ENCODE results near the gene LMX1A. TPM values are rescaled to one million over a fixed set of nuclear protein-coding genes. Genes with fewer than 3 reads are reported as not detected.

Gene LMX1A
- polyA plus RNA-seq, 1 donor (not counting 4 experiments of a cell fraction or from before 2014, with no cell fraction given): not detected

DNA sequence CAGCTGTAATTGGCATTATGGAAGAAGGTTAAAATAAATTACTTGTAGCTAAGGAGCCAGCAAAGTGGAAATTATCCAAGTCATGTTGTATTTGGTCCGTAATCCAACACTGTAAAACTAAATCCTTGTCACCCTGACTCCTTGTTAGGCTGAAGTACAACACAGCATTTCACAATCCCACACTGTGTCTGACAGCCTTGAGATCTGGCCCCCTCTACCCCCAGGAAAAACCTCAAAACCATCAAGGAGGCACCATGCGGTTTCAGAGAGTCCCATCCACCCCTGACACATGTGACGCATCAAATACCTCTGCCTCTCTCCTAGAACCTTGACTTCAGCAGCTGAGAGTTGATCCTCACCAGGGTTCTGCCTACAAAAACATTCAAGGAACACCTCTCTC is 41.0 kb downstream of the LMX1A start:
- dilution Hi-C loops (cut with MboI; ENCODE audit: extremely low pct_ligation_motif_present, low sequenced_read_pairs): no loop called here

DNA sequence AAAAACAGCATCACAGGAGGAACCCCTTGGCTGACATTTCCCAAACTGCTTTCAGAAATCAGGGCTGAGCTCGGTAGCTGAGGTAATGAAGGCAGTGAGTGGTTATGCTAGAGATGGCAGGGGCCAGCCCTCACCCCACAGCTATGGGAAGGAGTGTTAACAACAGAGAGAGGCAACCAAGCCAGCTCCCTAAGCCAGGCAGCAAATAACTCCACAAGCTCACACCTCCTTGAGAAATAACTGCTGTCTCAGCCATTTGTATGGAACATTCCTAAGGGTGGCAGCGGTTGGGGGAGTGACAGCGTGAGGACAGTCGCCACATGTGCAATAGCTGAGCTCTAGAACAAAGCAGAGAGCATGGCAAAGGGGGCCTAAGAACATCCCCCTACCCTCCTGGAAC is 42.6 kb downstream of the LMX1A start:
- H3K9me3 ChIP-seq (ENCODE audit: control insufficient read depth, low read depth, low read length): no peaks in the 10 kb centered on the region
- no peak overlapping the region for H3K4me3 ChIP-seq (ENCODE audit: control insufficient read depth in 2 of 3, extremely low read depth in 1 of 3, insufficient read depth in 2 of 3, low read depth in 1 of 3, low read length in 3 of 3)
- no peak for DNase-seq (ENCODE audit: low read depth, low spot score)
- H3K4me1 ChIP-seq (ENCODE audit: control insufficient read depth, extremely low read depth, insufficient read depth, low read length): no peaks in the 10 kb centered on the region
- no peak overlapping the region for H3K27ac ChIP-seq (ENCODE audit: control insufficient read depth, insufficient read depth, low read length)
- no peak overlapping the region for H2AFZ ChIP-seq (ENCODE audit: control insufficient read depth, low read length)
- H3K9me1 ChIP-seq (ENCODE audit: control insufficient read depth, extremely low read depth, insufficient read depth, low read length): no peaks in the 10 kb centered on the region
- no peaks in the 10 kb centered on the region for H3K36me3 ChIP-seq (ENCODE audit: control insufficient read depth in 2 of 2, extremely low read depth in 1 of 2, insufficient read depth in 2 of 2, low read length in 2 of 2)
- no peaks in the 10 kb centered on the region for H3K79me2 ChIP-seq (ENCODE audit: control insufficient read depth, insufficient read depth, low read length)
- peaks cover 29% of the 10 kb centered on the region for H3K27me3 ChIP-seq (ENCODE audit: control insufficient read depth, extremely low read depth, insufficient read depth, low read length)
- FAIRE-seq: no peak
- H3K4me2 ChIP-seq (ENCODE audit: control insufficient read depth, extremely low read depth, insufficient read depth, low read depth, low read length): no peak overlapping the region
- no peaks in the 10 kb centered on the region for H4K20me1 ChIP-seq (ENCODE audit: control insufficient read depth, extremely low read depth, insufficient read depth, low read length)
- TF ChIP-seq, protein P1, sequence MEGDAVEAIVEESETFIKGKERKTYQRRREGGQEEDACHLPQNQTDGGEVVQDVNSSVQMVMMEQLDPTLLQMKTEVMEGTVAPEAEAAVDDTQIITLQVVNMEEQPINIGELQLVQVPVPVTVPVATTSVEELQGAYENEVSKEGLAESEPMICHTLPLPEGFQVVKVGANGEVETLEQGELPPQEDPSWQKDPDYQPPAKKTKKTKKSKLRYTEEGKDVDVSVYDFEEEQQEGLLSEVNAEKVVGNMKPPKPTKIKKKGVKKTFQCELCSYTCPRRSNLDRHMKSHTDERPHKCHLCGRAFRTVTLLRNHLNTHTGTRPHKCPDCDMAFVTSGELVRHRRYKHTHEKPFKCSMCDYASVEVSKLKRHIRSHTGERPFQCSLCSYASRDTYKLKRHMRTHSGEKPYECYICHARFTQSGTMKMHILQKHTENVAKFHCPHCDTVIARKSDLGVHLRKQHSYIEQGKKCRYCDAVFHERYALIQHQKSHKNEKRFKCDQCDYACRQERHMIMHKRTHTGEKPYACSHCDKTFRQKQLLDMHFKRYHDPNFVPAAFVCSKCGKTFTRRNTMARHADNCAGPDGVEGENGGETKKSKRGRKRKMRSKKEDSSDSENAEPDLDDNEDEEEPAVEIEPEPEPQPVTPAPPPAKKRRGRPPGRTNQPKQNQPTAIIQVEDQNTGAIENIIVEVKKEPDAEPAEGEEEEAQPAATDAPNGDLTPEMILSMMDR (optimal IDR thresholded peaks at IDR 0.05 in 1 of 3, IDR thresholded peaks at IDR 0.05 in 1 of 3, conservative IDR thresholded peaks at IDR 0.05 in 1 of 3; ENCODE audit: extremely low read depth in 1 of 3, insufficient read depth in 2 of 3, low read length in 3 of 3): no peak
- no peak for TF ChIP-seq EZH2 (IDR thresholded peaks at IDR 0.05; ENCODE audit: low read length)
- dilution Hi-C loops (cut with MboI; ENCODE audit: extremely low pct_ligation_motif_present, low sequenced_read_pairs): no loop called here
- H3K9ac ChIP-seq (ENCODE audit: control insufficient read depth, extremely low read depth, insufficient read depth, low read length): no peak overlapping the region

More for the DNA sequence above, 41.0 kb downstream of the LMX1A start:
- Histone ChIP-seq H3K4me1 (ENCODE audit: control insufficient read depth, extremely low read depth, insufficient read depth, low read length) (no peaks in the 10 kb centered on the region), H3K36me3 (ENCODE audit: control insufficient read depth in 2 of 2, extremely low read depth in 1 of 2, insufficient read depth in 2 of 2, low read length in 2 of 2) (no peaks in the 10 kb centered on the region), H3K27ac (ENCODE audit: control insufficient read depth, insufficient read depth, low read length) (no peak overlapping the region), H3K4me3 (ENCODE audit: control insufficient read depth in 2 of 3, extremely low read depth in 1 of 3, insufficient read depth in 2 of 3, low read depth in 1 of 3, low read length in 3 of 3) (no peak overlapping the region), H3K9me3 (ENCODE audit: control insufficient read depth, low read depth, low read length) (no peaks in the 10 kb centered on the region), H4K20me1 (ENCODE audit: control insufficient read depth, extremely low read depth, insufficient read depth, low read length) (no peaks in the 10 kb centered on the region), H3K9me1 (ENCODE audit: control insufficient read depth, extremely low read depth, insufficient read depth, low read length) (no peaks in the 10 kb centered on the region), H3K4me2 (ENCODE audit: control insufficient read depth, extremely low read depth, insufficient read depth, low read depth, low read length) (no peak overlapping the region), H2AFZ (ENCODE audit: control insufficient read depth, low read length) (no peak overlapping the region), H3K27me3 (ENCODE audit: control insufficient read depth, extremely low read depth, insufficient read depth, low read length) (peaks cover 33% of the 10 kb centered on the region), H3K9ac (ENCODE audit: control insufficient read depth, extremely low read depth, insufficient read depth, low read length) (no peak overlapping the region), H3K79me2 (ENCODE audit: control insufficient read depth, insufficient read depth, low read length) (no peaks in the 10 kb centered on the region)
- no peak for FAIRE-seq
- TF ChIP-seq, protein P1 (optimal IDR thresholded peaks at IDR 0.05 in 1 of 3, IDR thresholded peaks at IDR 0.05 in 1 of 3, conservative IDR thresholded peaks at IDR 0.05 in 1 of 3; ENCODE audit: extremely low read depth in 1 of 3, insufficient read depth in 2 of 3, low read length in 3 of 3): no peak
- TF ChIP-seq EZH2 (IDR thresholded peaks at IDR 0.05; ENCODE audit: low read length): no peak
- DNase-seq (ENCODE audit: low read depth, low spot score): no peak

All from keratinocyte (primary cell).